ENCODE measurements around the gene INSR. TPM values are rescaled to one million over a fixed set of nuclear protein-coding genes. Genes with fewer than 3 reads are reported as not detected.
"Not testable (repeated sequence)": the region's sequence is repeated elsewhere in the genome, so short reads cannot be mapped to it uniquely, and the experiment has no call there.

Gene INSR
- total RNA-seq, 1 experiment from 2014 or later, result 7.6 TPM

- Histone ChIP-seq H3K27me3 (no peaks in the 10 kb centered on the region), H3K9me3 (peaks cover 87% of the 10 kb centered on the region), H3K4me3 (no peak overlapping the region), H3K36me3 (peaks cover 85% of the 10 kb centered on the region)
- no peak for DNase-seq
Measured at GRCh38 chr19:7083076-7083956, 210.9 kb downstream of the INSR start.

- H3K27me3 ChIP-seq, result no peaks in the 10 kb centered on the region
- peaks cover 97% of the 10 kb centered on the region for H3K36me3 ChIP-seq
- H3K4me3 ChIP-seq, result no peak overlapping the region
- DNase-seq, result no peak
- peaks cover 72% of the 10 kb centered on the region for H3K9me3 ChIP-seq
Measured at GRCh38 chr19:7078008-7078407, 216.2 kb downstream of the INSR start.

- no peak for DNase-seq
- Histone ChIP-seq H3K4me3 (no peak overlapping the region), H3K9me3 (peaks cover 58% of the 10 kb centered on the region), H3K27me3 (no peaks in the 10 kb centered on the region), H3K36me3 (peaks cover 94% of the 10 kb centered on the region)
Measured at GRCh38 chr19:7076151-7076550, 218.1 kb downstream of the INSR start.

GRCh38 chr19:7074705-7075282, 219.4 kb downstream of the INSR start:
- peak; percentile 11 for DNase-seq
- H3K36me3 ChIP-seq, result peaks cover 92% of the 10 kb centered on the region
- no peaks in the 10 kb centered on the region for H3K27me3 ChIP-seq
- H3K9me3 ChIP-seq, result peaks cover 49% of the 10 kb centered on the region
- no peak overlapping the region for H3K4me3 ChIP-seq

GRCh38 chr19:7072541-7072940, 221.7 kb downstream of the INSR start:
- no peak for DNase-seq
- peaks cover 74% of the 10 kb centered on the region for H3K36me3 ChIP-seq
- H3K27me3 ChIP-seq, result no peaks in the 10 kb centered on the region
- no peak overlapping the region for H3K4me3 ChIP-seq
- H3K9me3 ChIP-seq, result peaks cover 29% of the 10 kb centered on the region

GRCh38 chr19:7069904-7070226, 224.3 kb downstream of the INSR start:
- peak; percentile 31 for DNase-seq
- Histone ChIP-seq H3K27me3 (no peaks in the 10 kb centered on the region), H3K4me3 (peak overlapping the region; percentile 90), H3K9me3 (peaks cover 13% of the 10 kb centered on the region), H3K36me3 (peaks cover 47% of the 10 kb centered on the region)

GRCh38 chr19:7069042-7069903, 224.9 kb downstream of the INSR start, which contains the start of gene ZNF557:
Gene ZNF557, plus strand, starts transcription at chr19:7069703. Its CDS starts 5,372 bp downstream, at chr19:7075075.
- peak; percentile 100 for DNase-seq
- Histone ChIP-seq H3K4me3 (peak within 1 kb of the TSS; percentile 90), H3K36me3 (peaks cover 44% of the 10 kb centered on the region), H3K27me3 (no peaks in the 10 kb centered on the region), H3K9me3 (peaks cover 12% of the 10 kb centered on the region)

- H3K27me3 ChIP-seq, result no peaks in the 10 kb centered on the region
- no peak for DNase-seq
- peak overlapping the region; percentile 90 for H3K4me3 ChIP-seq
- H3K36me3 ChIP-seq, result peaks cover 37% of the 10 kb centered on the region
- peaks cover 10% of the 10 kb centered on the region for H3K9me3 ChIP-seq
Measured at GRCh38 chr19:7068599-7068998, 225.6 kb downstream of the INSR start.

GRCh38 chr19:7067716-7068115, 226.5 kb downstream of the INSR start:
- Histone ChIP-seq H3K36me3 (peaks cover 28% of the 10 kb centered on the region), H3K27me3 (no peaks in the 10 kb centered on the region), H3K9me3 (peaks cover 8% of the 10 kb centered on the region), H3K4me3 (no peak overlapping the region)
- DNase-seq, result no peak

- H3K4me3 ChIP-seq, H3K27me3 ChIP-seq, H3K9me3 ChIP-seq: not testable (repeated sequence)
- peaks cover 22% of the 10 kb centered on the region for H3K36me3 ChIP-seq
- peak; percentile 35 for DNase-seq
Measured at GRCh38 chr19:7067122-7067521, 227.1 kb downstream of the INSR start.

- no peaks in the 10 kb centered on the region for H3K9me3 ChIP-seq
Measured at GRCh38 chr19:7063764-7064418, 230.3 kb downstream of the INSR start.

GRCh38 chr19:7063339-7063738, 230.9 kb downstream of the INSR start:
- no peaks in the 10 kb centered on the region for H3K27me3 ChIP-seq
- H3K9me3 ChIP-seq, result no peaks in the 10 kb centered on the region
- H3K36me3 ChIP-seq, result no peaks in the 10 kb centered on the region
- no peak for DNase-seq
- H3K4me3 ChIP-seq, result no peak overlapping the region

More at GRCh38 chr19:7063764-7064418, 230.3 kb downstream of the INSR start:
- Histone ChIP-seq H3K4me3 (no peak overlapping the region), H3K36me3 (no peaks in the 10 kb centered on the region), H3K27me3 (no peaks in the 10 kb centered on the region)
- no peak for DNase-seq

Other genes starting within 250 kb of the INSR start
- not detected in 2 replicates for gene MBD3L2, start 245.1 kb downstream of the INSR start, total RNA-seq (2014; rRNA removed; shearing (Covaris generic); ENCODE audit: low replicate concordance)
- not detected in 2 replicates for gene MBD3L3, start 235.7 kb downstream of the INSR start, total RNA-seq (2014; rRNA removed; shearing (Covaris generic); ENCODE audit: low replicate concordance)
- gene ZNF557, start 224.7 kb downstream of the INSR start, total RNA-seq (2014; rRNA removed; shearing (Covaris generic); ENCODE audit: low replicate concordance), result 8.7 and 13.1 TPM in 2 replicates
- gene ARHGEF18, start 54.5 kb upstream of the INSR start, total RNA-seq (2014; rRNA removed; shearing (Covaris generic); ENCODE audit: low replicate concordance), result 27.0 and 39.0 TPM in 2 replicates
- gene PEX11G, start 194.6 kb upstream of the INSR start, total RNA-seq (2014; rRNA removed; shearing (Covaris generic); ENCODE audit: low replicate concordance), result not detected in 2 replicates
- 37.2 and 44.9 TPM in 2 replicates for gene ZNF358, start 221.7 kb upstream of the INSR start, total RNA-seq (2014; rRNA removed; shearing (Covaris generic); ENCODE audit: low replicate concordance)
- 6.4 and 10.3 TPM in 2 replicates for gene MCOLN1, start 228.2 kb upstream of the INSR start, total RNA-seq (2014; rRNA removed; shearing (Covaris generic); ENCODE audit: low replicate concordance)
- 175 and 184 TPM in 2 replicates for gene PNPLA6, start 241.3 kb upstream of the INSR start, total RNA-seq (2014; rRNA removed; shearing (Covaris generic); ENCODE audit: low replicate concordance)